K562 (cell line): ENCODE measurements around the gene FGFRL1. TPM values are rescaled to one million over a fixed set of nuclear protein-coding genes. Genes with fewer than 3 reads are reported as not detected.

Experiments
- DPF2 ChIP-seq: fragments of 450-650 bp; IDR thresholded peaks from 2 replicates; pipeline ENCODE4 v1.6.1; 2016
- FOXK2 ChIP-seq, 2 experiments: fragments of 450-650 bp; IDR thresholded peaks in 1 of 2; conservative IDR thresholded peaks in 1 of 2; 2 replicates each; pipeline ENCODE4 v1.6.1; 2016; ENCODE audit warnings: low read depth in 2 of 2, mild to moderate bottlenecking in 1 of 2
- MIER1 ChIP-seq: fragments of 450-650 bp; IDR thresholded peaks from 2 replicates; pipeline ENCODE4 v1.6.1; 2016; ENCODE audit warnings: antibody characterized with exemption, mild to moderate bottlenecking, low read depth
- REST ChIP-seq, 2 experiments: fragments of 450-650 bp; formaldehyde crosslinking in 1 of 2; IDR thresholded peaks; 2 replicates each; pipeline versions ENCODE4 v1.4.0 to v1.6.1; 2014 to 2020; ENCODE audit warnings: mild to moderate bottlenecking in 2 of 2, borderline replicate concordance in 1 of 2, low read depth in 1 of 2
- RHOXF2B ChIP-seq: fragments of 250-450 bp; sonication (Bioruptor Pico); conservative IDR thresholded peaks from 2 replicates; pipeline ENCODE4 v1.5.1; 2021
- ZBTB1 ChIP-seq: sonication (generic); formaldehyde crosslinking; IDR thresholded peaks from 2 replicates; pipeline ENCODE4 v1.8.1; 2023; ENCODE audit warnings: missing genetic modification reagents, low read depth, mild to moderate bottlenecking, borderline replicate concordance
- ZBTB17 ChIP-seq: fragments of 450-650 bp; formaldehyde crosslinking; IDR thresholded peaks from 2 replicates; pipeline ENCODE4 v1.4.0; 2020; ENCODE audit warnings: mild to moderate bottlenecking
- ZFX ChIP-seq: sonication (generic); formaldehyde crosslinking; IDR thresholded peaks from 2 replicates; pipeline ENCODE4 v1.8.0; 2022; ENCODE audit warnings: mild to moderate bottlenecking, missing genetic modification reagents, moderate library complexity
- ZNF133 ChIP-seq: fragments of 250-450 bp; sonication (Bioruptor Pico); IDR thresholded peaks from 2 replicates; pipeline ENCODE4 v1.4.0; 2020; ENCODE audit warnings: mild to moderate bottlenecking
- ZNF280B ChIP-seq: fragments of 250-450 bp; sonication (Bioruptor Pico); IDR thresholded peaks from 2 replicates; pipeline ENCODE4 v1.5.1; 2021; ENCODE audit warnings: mild to moderate bottlenecking
- ZNF57 ChIP-seq: fragments of 450-650 bp; formaldehyde crosslinking; IDR thresholded peaks from 2 replicates; pipeline ENCODE4 v1.4.0; 2020; ENCODE audit warnings: mild to moderate bottlenecking, moderate library complexity
- ZNF586 ChIP-seq: fragments of 450-650 bp; formaldehyde crosslinking; conservative IDR thresholded peaks from 2 replicates; pipeline ENCODE4 v1.4.0; 2020; ENCODE audit warnings: mild to moderate bottlenecking, moderate library complexity
- ZNF77 ChIP-seq: fragments of 250-450 bp; sonication (Bioruptor Pico); IDR thresholded peaks from 2 replicates; pipeline ENCODE4 v1.5.0; 2020
- polyA plus RNA-seq, 8 experiments: library from polyadenylated mRNA; depleted of rRNA in 4 of 8; stranded (reverse) in 5 of 8; unstranded in 3 of 8; fragments of >200 nt; fragmentation: Nextera tagmentation in 2 of 8; fragmentation: Illumina TruSeq in 1 of 8; extraction: Ambion mirVana in 2 of 8; extraction: Trizol in 1 of 8; gene quantifications; 2 replicates each; pipeline versions ENCODE4 v1.2.1 to v1.2.3, GENCODE V29; 2011 to 2014; ENCODE audit warnings: inconsistent platforms in 1 of 8, missing spikeins in 1 of 8
- total RNA-seq, 7 experiments: library from RNA; depleted of rRNA in 6 of 7; stranded (reverse); fragments of >200 nt in 6 of 7; fragmentation: Illumina TruSeq in 2 of 7; extraction: Trizol in 2 of 7; gene quantifications; 2 replicates each; pipeline versions ENCODE4 v1.2.1 to v1.2.3, GENCODE V29; 2011 to 2021; ENCODE audit warnings: low replicate concordance in 1 of 7

The FGFRL1 gene
- total and polyA plus RNA-seq, 9 of the 15 experiments (the other 6 are each of a cell fraction or from before 2014, with no cell fraction given), result 0.34 to 49.9 (median 14.6) TPM

- TF ChIP-seq REST (IDR thresholded peaks at IDR 0.05; ENCODE audit: borderline replicate concordance), result no peak; the same call in 1 of the 2 replicates
- TF ChIP-seq REST (CRISPR knock-in tag; IDR thresholded peaks at IDR 0.05; ENCODE audit: low read depth), result 0 out of 2 replicates have a peak, but pooled peaks have one; percentile 29
- 0 out of 2 replicates have a peak, but pooled peaks have one; percentile 31 for TF ChIP-seq RHOXF2B (CRISPR knock-in tag)
- no peak for TF ChIP-seq ZNF586
- TF ChIP-seq ZNF77 (CRISPR knock-in tag), result no peak
- TF ChIP-seq ZBTB1 (CRISPR knock-in tag), result peak; percentile 41; the same call in 1 of the 2 replicates
- TF ChIP-seq ZNF280B (CRISPR knock-in tag), result no peak
- TF ChIP-seq ZFX (CRISPR knock-in tag), result peak; percentile 59
- TF ChIP-seq ZBTB17, result 0 out of 2 replicates have a peak, but pooled peaks have one; percentile 71
- no peak for TF ChIP-seq ZNF57 (CRISPR knock-in tag)
- no peak for TF ChIP-seq MIER1
- no peak for TF ChIP-seq ZNF133 (CRISPR knock-in tag)
- TF ChIP-seq DPF2, result peak; percentile 49
- TF ChIP-seq FOXK2 (conservative IDR thresholded peaks at IDR 0.05 in 1 of 2, IDR thresholded peaks at IDR 0.05 in 1 of 2; ENCODE audit: low read depth in 2 of 2), result peak in 1 of 2 experiments; percentile 93; a peak in 2 of 4 replicates
Measured at GRCh38 chr4:996030-996996, 15.1 kb upstream of the FGFRL1 start (continued).
